ENCODE measurements around the gene CLTC.

The CLTC gene

DNA sequence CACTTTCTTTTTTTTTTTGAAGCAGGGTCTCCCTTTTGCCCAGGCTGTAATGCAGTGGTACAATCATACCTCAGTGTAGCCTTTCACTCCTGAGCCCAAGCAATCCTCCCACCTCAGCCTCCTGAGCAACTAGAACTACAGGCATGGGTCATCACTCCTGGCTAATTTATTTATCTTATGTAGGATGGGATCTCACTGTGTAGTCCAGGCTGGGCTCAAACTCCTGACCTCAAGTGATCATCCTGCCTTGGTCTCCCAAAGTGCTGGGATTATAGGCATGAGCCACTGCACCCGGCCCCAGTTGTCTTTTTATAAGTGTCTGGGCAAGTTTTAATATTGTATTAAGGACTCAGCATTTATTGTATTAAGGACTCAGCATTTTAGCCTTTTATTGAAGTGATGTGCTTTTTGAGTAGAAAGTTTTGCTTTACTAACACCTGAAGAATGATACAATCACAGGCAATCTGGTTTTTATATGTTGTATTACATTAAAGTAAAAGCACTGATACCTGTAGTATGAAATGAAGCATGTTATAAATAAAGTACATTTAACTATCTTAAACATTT is 110.7 kb downstream of the CLTC start:
- no peak for DNase-seq

DNA sequence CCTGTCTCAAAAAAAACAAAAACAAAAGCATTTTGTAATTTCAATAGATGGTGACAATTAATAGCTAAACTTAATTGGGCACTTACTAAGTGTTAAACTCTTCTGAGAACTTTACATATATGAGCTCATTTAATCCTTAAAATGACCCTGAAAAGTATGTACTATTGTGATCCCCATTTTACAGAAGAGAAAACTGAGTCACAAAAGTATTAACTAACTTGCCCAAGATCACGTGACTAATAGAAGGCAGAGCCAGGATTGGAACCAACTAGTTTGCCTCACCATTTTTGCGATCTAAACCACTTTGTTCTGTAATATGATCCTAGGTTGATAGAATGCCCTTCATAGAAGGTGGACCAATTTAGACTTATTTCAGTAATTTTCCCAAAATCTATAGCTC is 114.0 kb downstream of the CLTC start:
- no peak for DNase-seq

DNA sequence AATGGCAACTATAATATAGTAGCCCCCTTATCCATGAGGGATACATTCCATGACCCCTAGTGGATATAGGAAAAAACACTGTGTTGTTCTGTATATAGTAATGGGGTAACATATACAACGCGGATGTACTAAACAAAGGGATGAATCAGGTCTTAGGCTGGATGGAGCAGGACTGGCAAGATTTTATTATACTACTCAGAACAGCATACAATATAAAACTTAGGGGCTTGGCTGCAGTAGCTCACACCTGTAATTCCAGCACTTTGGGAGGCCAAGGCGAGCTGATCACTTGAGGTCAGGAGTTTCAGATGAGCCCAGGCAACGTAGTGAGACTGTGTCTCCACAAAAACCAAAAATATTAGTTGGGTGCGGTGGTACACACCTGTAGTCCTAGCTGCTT is 114.5 kb downstream of the CLTC start:
- no peak for DNase-seq

DNA sequence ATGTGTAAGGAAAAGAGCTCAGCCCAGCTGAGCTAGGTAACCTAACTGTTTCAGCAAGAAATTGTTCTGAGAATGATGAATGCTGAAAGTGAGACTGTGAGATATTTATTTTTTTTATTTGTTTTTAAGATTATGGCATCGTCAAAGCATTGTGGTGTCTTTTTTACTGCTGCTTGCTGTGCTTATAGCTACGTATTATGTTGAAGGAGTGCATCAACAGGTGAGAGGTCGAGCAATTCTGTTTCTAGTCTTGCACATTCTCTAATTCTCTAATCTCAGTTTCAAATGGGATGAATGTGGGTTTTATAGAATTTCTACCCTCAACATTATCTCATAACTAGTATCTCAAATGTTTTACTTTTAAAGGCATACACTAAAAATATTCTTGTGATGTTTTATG is 117.6 kb downstream of the CLTC start:
- no peak for DNase-seq

DNA sequence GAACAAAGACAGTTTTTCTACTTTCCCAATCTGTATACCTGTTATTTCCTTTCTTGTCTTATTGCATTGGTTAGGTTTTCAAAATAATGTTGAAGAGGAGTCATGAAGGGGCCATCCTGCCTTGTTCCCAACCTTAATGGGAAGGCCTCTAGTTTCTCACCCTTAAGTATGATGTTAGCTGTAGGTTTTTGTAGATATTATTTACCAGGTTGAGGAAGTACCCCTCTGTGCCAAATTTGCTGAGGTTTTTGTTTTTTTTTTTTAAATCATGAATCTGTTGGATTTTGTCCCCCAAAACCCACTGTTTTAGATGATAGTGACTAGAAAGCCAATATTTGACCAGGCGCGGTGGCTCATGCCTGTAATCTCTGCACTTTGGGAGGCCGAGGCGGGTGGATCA is 124.1 kb downstream of the CLTC start:
- no peak for DNase-seq

DNA sequence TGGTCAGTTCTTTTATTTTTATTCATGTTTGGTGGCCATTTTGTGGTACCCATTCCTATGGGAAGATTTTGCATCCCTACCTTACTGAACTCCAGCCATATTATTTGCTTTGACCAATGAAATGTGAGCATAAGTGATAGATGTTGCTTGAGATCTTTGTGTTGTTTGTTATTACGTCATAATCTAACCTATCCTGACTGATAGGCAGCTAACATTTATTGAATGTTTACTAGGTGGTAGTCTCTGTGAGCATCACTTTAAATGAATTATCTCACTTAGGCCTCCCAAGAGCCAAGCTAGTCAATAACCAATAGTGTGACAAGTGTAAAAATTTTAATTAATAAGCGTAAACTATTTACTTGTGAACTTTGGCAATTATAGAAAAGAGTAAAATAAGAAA is 125.3 kb downstream of the CLTC start:
- no peak for DNase-seq
